Embryonic facial prominence (tissue), 1 donor: ENCODE measurements around the gene LATS1.

Experiments used
- DNase-seq: peaks from one replicate; pipeline ENCODE4 v3.0.0-alpha.2; 2016; ENCODE audit errors: extremely low spot score

The LATS1 gene

GRCh38 chr6:149660028-149660427, 57.9 kb downstream of the LATS1 start:
- DNase-seq = no peak

- DNase-seq = no peak
These were observed 60.5 kb downstream of the LATS1 start for GRCh38 chr6:149657441-149657840.

- no peak for DNase-seq
These were observed 66.8 kb downstream of the LATS1 start for GRCh38 chr6:149651056-149651455.

GRCh38 chr6:149648148-149649145, 69.5 kb downstream of the LATS1 start, which contains the start of gene KATNA1:
TSS of gene KATNA1 (minus strand) at chr6:149648714. CDS start at chr6:149638547, 10,167 bp downstream.
- DNase-seq = no peak

- DNase-seq = no peak
These were observed 71.3 kb downstream of the LATS1 start for GRCh38 chr6:149646599-149646998.

- no peak for DNase-seq
These were observed 74.9 kb downstream of the LATS1 start for GRCh38 chr6:149642829-149643580.

- no peak for DNase-seq
These were observed 81.8 kb downstream of the LATS1 start for GRCh38 chr6:149636124-149636523.

- DNase-seq = no peak
These were observed 83.6 kb downstream of the LATS1 start for GRCh38 chr6:149634315-149634714.

- no peak for DNase-seq
These were observed 88.9 kb downstream of the LATS1 start for GRCh38 chr6:149628875-149629510.

- DNase-seq = no peak
These were observed 90.2 kb downstream of the LATS1 start for GRCh38 chr6:149627672-149628071.

- DNase-seq = no peak
These were observed 102.1 kb downstream of the LATS1 start for GRCh38 chr6:149615805-149616204.

- no peak for DNase-seq
These were observed 103.6 kb downstream of the LATS1 start for GRCh38 chr6:149614337-149614736.

GRCh38 chr6:149608381-149608982, 109.4 kb downstream of the LATS1 start:
- DNase-seq = no peak
